Activated naive CD4-positive, alpha-beta T cell treated with anti-CD3 and anti-CD28 coated beads for 36 hours (primary cell): ENCODE measurements around the gene TTYH1. TPM values are rescaled to one million over a fixed set of nuclear protein-coding genes. Genes with fewer than 3 reads are reported as not detected.
A peak's percentile ranks its signal among the peaks of the same experiment; 100 is the strongest.
"Not testable (repeated sequence)": the region's sequence is repeated elsewhere in the genome, so short reads cannot be mapped to it uniquely, and the experiment has no call there.

Experiments
- CTCF ChIA-PET: fragments of 350-600 bp; sonication (Branson Sonifier 250); formaldehyde crosslinking; loops from one replicate; lab custom pipeline; 2021; ENCODE audit warnings: antibody characterized with exemption; lab: Charles Lee
- DNase-seq: peaks from one replicate; pipeline ENCODE4 v3.0.0-alpha.2; 2020
- H3K27ac Mint-ChIP-seq: one replicate; pipeline ENCODE4 v1.8.0; 2021; ENCODE audit warnings: mild to moderate bottlenecking, mixed read lengths
- H3K27me3 Mint-ChIP-seq: one replicate; pipeline ENCODE4 v1.8.0; 2021; ENCODE audit warnings: low read depth, mixed read lengths
- H3K36me3 Mint-ChIP-seq: one replicate; pipeline ENCODE4 v1.8.0; 2021; ENCODE audit warnings: low read depth, mixed read lengths
- H3K4me1 Mint-ChIP-seq: one replicate; pipeline ENCODE4 v1.8.0; 2021; ENCODE audit warnings: low read depth, mixed read lengths
- H3K4me3 Mint-ChIP-seq: one replicate; pipeline ENCODE4 v1.8.0; 2021; ENCODE audit warnings: mild to moderate bottlenecking, moderate library complexity, mixed read lengths
- H3K9me3 Mint-ChIP-seq: one replicate; pipeline ENCODE4 v1.8.0; 2021; ENCODE audit warnings: mixed read lengths
- intact Hi-C: fragments of 100-400 bp; cut with micrococcal nuclease; formaldehyde crosslinking; loops from one replicate; pipeline ENCODE4 v1.15.1; 2023
- total RNA-seq, 2 experiments: library from RNA; stranded (reverse); gene quantifications; one replicate each; pipeline ENCODE4 v1.2.3, GENCODE V29; 2021

The TTYH1 gene
- total RNA-seq, 2 experiments from 2014 or later, result not detected

GRCh38 chr19:54436031-54436523 lies 20.8 kb downstream of the TTYH1 start:
- no peak overlapping the region for H3K27ac Mint-ChIP-seq
- H3K4me1 Mint-ChIP-seq, result peaks cover 26% of the 10 kb centered on the region
- intact Hi-C loops, result no loop called here
- DNase-seq, result no peak
- peaks cover 2% of the 10 kb centered on the region for H3K36me3 Mint-ChIP-seq
- CTCF ChIA-PET, result interaction anchor here (0.5 kb wide), 1 partner anchor 525 kb away, joined by 3 read pairs; no protein-coding TSS in a partner anchor
- no peaks in the 10 kb centered on the region for H3K27me3 Mint-ChIP-seq
- no peak overlapping the region for H3K4me3 Mint-ChIP-seq
- no peaks in the 10 kb centered on the region for H3K9me3 Mint-ChIP-seq

- intact Hi-C loops, result no loop called here
- Mint-ChIP-seq H3K27ac (no peak overlapping the region), H3K4me1 (peaks cover 22% of the 10 kb centered on the region), H3K4me3 (no peak overlapping the region), H3K9me3 (no peaks in the 10 kb centered on the region), H3K27me3 (no peaks in the 10 kb centered on the region), H3K36me3 (peaks cover 2% of the 10 kb centered on the region)
- DNase-seq, result no peak
- CTCF ChIA-PET, result no interaction called here
Measured at GRCh38 chr19:54436628-54437252, 21.5 kb downstream of the TTYH1 start.

- H3K4me3 Mint-ChIP-seq, result no peak overlapping the region
- H3K9me3 Mint-ChIP-seq, result no peaks in the 10 kb centered on the region
- CTCF ChIA-PET, result interaction anchor here (0.6 to 2.8 kb wide), 9 partner anchors 9 to 1262 kb away, joined by 3 to 13 read pairs (median 3); partner anchors contain the start of gene LENG8
- H3K27ac Mint-ChIP-seq, result no peak overlapping the region
- peaks cover 23% of the 10 kb centered on the region for H3K4me1 Mint-ChIP-seq
- intact Hi-C loops, result no loop called here
- peak; percentile 53 for DNase-seq
- peaks cover 8% of the 10 kb centered on the region for H3K36me3 Mint-ChIP-seq
- no peaks in the 10 kb centered on the region for H3K27me3 Mint-ChIP-seq
Measured at GRCh38 chr19:54439174-54439851, 24.0 kb downstream of the TTYH1 start.

GRCh38 chr19:54440641-54441040 lies 25.4 kb downstream of the TTYH1 start:
- intact Hi-C loops, result loop anchor here (10.0 kb wide), 1 partner anchor 276 kb away; no protein-coding TSS in a partner anchor
- Mint-ChIP-seq H3K36me3 (peaks cover 12% of the 10 kb centered on the region), H3K27ac (no peak overlapping the region), H3K4me3 (no peak overlapping the region), H3K9me3 (no peaks in the 10 kb centered on the region), H3K27me3 (no peaks in the 10 kb centered on the region), H3K4me1 (peaks cover 14% of the 10 kb centered on the region)
- CTCF ChIA-PET, result interaction anchor here (2.8 kb wide), 1 partner anchor 8 kb away, joined by 13 read pairs; the partner anchor contains the start of gene LENG8
- DNase-seq, result no peak

GRCh38 chr19:54444737-54445136 lies 29.5 kb downstream of the TTYH1 start:
- CTCF ChIA-PET, result interaction anchor here (0.6 kb wide), 1 partner anchor 639 kb away, joined by 4 read pairs; no protein-coding TSS in a partner anchor
- intact Hi-C loops, result loop anchor here (5.0 to 10.0 kb wide), 2 partner anchors 117 to 280 kb away; no protein-coding TSS in a partner anchor
- peaks cover 26% of the 10 kb centered on the region for H3K4me1 Mint-ChIP-seq
- no peak overlapping the region for H3K4me3 Mint-ChIP-seq
- no peak overlapping the region for H3K27ac Mint-ChIP-seq
- no peak for DNase-seq
- peaks cover 22% of the 10 kb centered on the region for H3K36me3 Mint-ChIP-seq
- H3K27me3 Mint-ChIP-seq, result no peaks in the 10 kb centered on the region
- H3K9me3 Mint-ChIP-seq, result no peaks in the 10 kb centered on the region

GRCh38 chr19:54446349-54446748 lies 31.1 kb downstream of the TTYH1 start:
- intact Hi-C loops, result loop anchor here (5.0 to 10.0 kb wide), 2 partner anchors 119 to 282 kb away; no protein-coding TSS in a partner anchor
- DNase-seq, CTCF ChIA-PET, H3K27ac Mint-ChIP-seq, H3K9me3 Mint-ChIP-seq, H3K27me3 Mint-ChIP-seq, H3K4me3 Mint-ChIP-seq: not testable (repeated sequence)
- Mint-ChIP-seq H3K4me1 (peaks cover 40% of the 10 kb centered on the region), H3K36me3 (peaks cover 36% of the 10 kb centered on the region)

GRCh38 chr19:54448040-54448773 lies 32.9 kb downstream of the TTYH1 start:
- H3K27ac Mint-ChIP-seq, result peak overlapping the region; percentile 99
- peak; percentile 55 for DNase-seq
- CTCF ChIA-PET, result interaction anchor here (0.8 to 2.2 kb wide), 3 partner anchors 9 to 32 kb away, joined by 3 to 13 read pairs (median 3); no protein-coding TSS in a partner anchor
- peaks cover 46% of the 10 kb centered on the region for H3K4me1 Mint-ChIP-seq
- H3K9me3 Mint-ChIP-seq, result no peaks in the 10 kb centered on the region
- peak overlapping the region; percentile 100 for H3K4me3 Mint-ChIP-seq
- no peaks in the 10 kb centered on the region for H3K27me3 Mint-ChIP-seq
- peaks cover 45% of the 10 kb centered on the region for H3K36me3 Mint-ChIP-seq
- intact Hi-C loops, result loop anchor here (2.0 to 10.0 kb wide), 5 partner anchors 121 to 615 kb away; partner anchors contain the start of genes PRPF31, RDH13, TFPT and TSEN34

GRCh38 chr19:54448774-54449700 lies 33.8 kb downstream of the TTYH1 start, which contains the start of gene LENG8:
TSS of gene LENG8 (plus strand) at chr19:54449199. CDS start at chr19:54451345, 2,146 bp downstream.
- H3K9me3 Mint-ChIP-seq, result no peaks in the 10 kb centered on the region
- peak within 1 kb of the TSS; percentile 100 for H3K4me3 Mint-ChIP-seq
- intact Hi-C loops, result loop anchor here (1.0 to 10.0 kb wide), 7 partner anchors 15 to 614 kb away; partner anchors contain the start of genes CNOT3, PRPF31, RDH13 and TFPT
- H3K4me1 Mint-ChIP-seq, result peaks cover 45% of the 10 kb centered on the region
- peak; percentile 98 for DNase-seq
- H3K27ac Mint-ChIP-seq, result peak within 1 kb of the TSS; percentile 99
- CTCF ChIA-PET, result interaction anchor here (0.9 to 2.2 kb wide), 3 partner anchors 10 to 13 kb away, joined by 3 to 13 read pairs (median 7); no protein-coding TSS in a partner anchor
- no peaks in the 10 kb centered on the region for H3K27me3 Mint-ChIP-seq
- H3K36me3 Mint-ChIP-seq, result peaks cover 48% of the 10 kb centered on the region

GRCh38 chr19:54449701-54450069 lies 34.4 kb downstream of the TTYH1 start:
- CTCF ChIA-PET, result interaction anchor here (1.2 kb wide), 1 partner anchor 12 kb away, joined by 7 read pairs; no protein-coding TSS in a partner anchor
- Mint-ChIP-seq H3K4me3 (peak overlapping the region; percentile 100), H3K9me3 (no peaks in the 10 kb centered on the region), H3K4me1 (peaks cover 45% of the 10 kb centered on the region), H3K27me3 (no peaks in the 10 kb centered on the region), H3K36me3 (peaks cover 50% of the 10 kb centered on the region), H3K27ac (peak overlapping the region; percentile 99)
- intact Hi-C loops, result loop anchor here (1.0 to 10.0 kb wide), 7 partner anchors 15 to 613 kb away; partner anchors contain the start of genes CNOT3, PRPF31, RDH13 and TFPT
- no peak for DNase-seq

GRCh38 chr19:54451331-54451871 lies 36.1 kb downstream of the TTYH1 start:
- H3K4me3 Mint-ChIP-seq, result peak overlapping the region; percentile 100
- peaks cover 56% of the 10 kb centered on the region for H3K36me3 Mint-ChIP-seq
- intact Hi-C loops, result no loop called here
- CTCF ChIA-PET, result no interaction called here
- H3K27me3 Mint-ChIP-seq, result no peaks in the 10 kb centered on the region
- H3K9me3 Mint-ChIP-seq, result no peaks in the 10 kb centered on the region
- peak overlapping the region; percentile 99 for H3K27ac Mint-ChIP-seq
- no peak for DNase-seq
- H3K4me1 Mint-ChIP-seq, result peaks cover 41% of the 10 kb centered on the region
